Gastrocnemius medialis (tissue), 4 donors: ENCODE results near the gene FGF14.

ENCODE experiments used
- POLR2A ChIP-seq, 2 donors: fragments of 450-650 bp; IDR thresholded peaks; one replicate each; pipeline ENCODE4 v1.6.1; 2017; ENCODE audit warnings: antibody characterized with exemption in 2 of 2, mild to moderate bottlenecking in 2 of 2, moderate library complexity in 2 of 2
- TF ChIP-seq, protein P1 (sequence below), 5 experiments: fragments of 450-650 bp in 3 of 5; fragments of 200-600 bp in 2 of 5; sonication (generic) in 2 of 5; IDR thresholded peaks in 4 of 5; conservative IDR thresholded peaks in 1 of 5; 1 replicate in 4 of 5; 2 replicates in 1 of 5; pipeline ENCODE4 v1.5.1; 2016 to 2019; ENCODE audit warnings: antibody characterized with exemption in 5 of 5, mild to moderate bottlenecking in 3 of 5, moderate library complexity in 3 of 5

DNA sequence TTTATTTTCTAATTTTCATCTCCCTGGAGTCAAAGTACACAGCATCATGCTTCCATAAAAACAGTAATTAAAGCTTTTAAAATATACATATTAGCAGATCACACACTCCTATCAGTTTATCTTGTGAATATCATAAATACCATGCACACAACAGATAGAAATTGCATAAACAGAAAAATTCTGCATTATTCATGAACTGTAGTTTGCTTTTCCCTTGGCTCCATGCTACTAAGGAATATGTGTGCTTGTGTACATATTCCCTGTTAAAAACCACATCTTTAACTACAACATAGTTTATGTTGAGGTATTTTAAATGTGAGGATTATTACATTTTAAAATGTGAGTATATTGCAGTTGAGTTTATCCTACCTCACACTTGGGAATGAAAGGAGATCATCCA, 193.5 kb downstream of the FGF14 start:
- TF ChIP-seq, protein P1, sequence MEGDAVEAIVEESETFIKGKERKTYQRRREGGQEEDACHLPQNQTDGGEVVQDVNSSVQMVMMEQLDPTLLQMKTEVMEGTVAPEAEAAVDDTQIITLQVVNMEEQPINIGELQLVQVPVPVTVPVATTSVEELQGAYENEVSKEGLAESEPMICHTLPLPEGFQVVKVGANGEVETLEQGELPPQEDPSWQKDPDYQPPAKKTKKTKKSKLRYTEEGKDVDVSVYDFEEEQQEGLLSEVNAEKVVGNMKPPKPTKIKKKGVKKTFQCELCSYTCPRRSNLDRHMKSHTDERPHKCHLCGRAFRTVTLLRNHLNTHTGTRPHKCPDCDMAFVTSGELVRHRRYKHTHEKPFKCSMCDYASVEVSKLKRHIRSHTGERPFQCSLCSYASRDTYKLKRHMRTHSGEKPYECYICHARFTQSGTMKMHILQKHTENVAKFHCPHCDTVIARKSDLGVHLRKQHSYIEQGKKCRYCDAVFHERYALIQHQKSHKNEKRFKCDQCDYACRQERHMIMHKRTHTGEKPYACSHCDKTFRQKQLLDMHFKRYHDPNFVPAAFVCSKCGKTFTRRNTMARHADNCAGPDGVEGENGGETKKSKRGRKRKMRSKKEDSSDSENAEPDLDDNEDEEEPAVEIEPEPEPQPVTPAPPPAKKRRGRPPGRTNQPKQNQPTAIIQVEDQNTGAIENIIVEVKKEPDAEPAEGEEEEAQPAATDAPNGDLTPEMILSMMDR (IDR thresholded peaks at IDR 0.05 in 4 of 5, conservative IDR thresholded peaks at IDR 0.05 in 1 of 5): no peak
- no peak for TF ChIP-seq POLR2A (IDR thresholded peaks at IDR 0.05)
